UCSD-AML1 (cell line): ENCODE results near the gene RGS19.
"Not testable (repeated sequence)": the region's sequence is repeated elsewhere in the genome, so short reads cannot be mapped to it uniquely, and the experiment has no call there.

Experiments used
- DNase-seq: peaks from one replicate; lab custom pipeline; 2025; ENCODE audit not compliant: unreplicated experiment; lab: John Stamatoyannopoulos, UW

Gene RGS19

GRCh38 chr20:64095927-64096326, 16.6 kb upstream of the RGS19 start:
- no peak for DNase-seq

GRCh38 chr20:64095455-64095854, 16.1 kb upstream of the RGS19 start:
- no peak for DNase-seq

DNA sequence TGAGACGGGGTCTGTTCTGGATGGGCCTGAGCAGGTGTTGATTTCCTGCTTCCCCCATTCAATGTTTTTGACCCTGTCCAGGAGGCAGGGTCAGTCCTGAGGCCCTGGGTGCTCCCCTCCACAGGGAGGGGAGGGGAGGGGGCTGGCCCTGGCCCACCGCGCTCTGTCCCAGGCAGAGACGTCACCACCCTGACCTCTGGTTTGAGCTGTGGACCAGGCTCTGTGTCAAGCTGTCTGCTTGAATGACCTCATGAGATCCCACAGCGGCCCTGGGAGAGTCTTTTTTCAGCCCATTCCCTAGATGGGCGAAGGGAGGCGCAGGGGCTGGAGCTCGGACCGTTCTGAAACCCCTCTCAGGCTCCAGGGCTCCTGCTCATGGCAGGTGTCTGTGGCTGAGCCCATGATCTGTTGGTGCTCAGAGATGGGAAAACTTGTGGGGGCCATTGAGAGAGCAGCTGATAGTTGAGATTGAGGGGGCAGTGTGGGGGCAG, 13.7 kb upstream of the RGS19 start:
- no peak for DNase-seq

DNA sequence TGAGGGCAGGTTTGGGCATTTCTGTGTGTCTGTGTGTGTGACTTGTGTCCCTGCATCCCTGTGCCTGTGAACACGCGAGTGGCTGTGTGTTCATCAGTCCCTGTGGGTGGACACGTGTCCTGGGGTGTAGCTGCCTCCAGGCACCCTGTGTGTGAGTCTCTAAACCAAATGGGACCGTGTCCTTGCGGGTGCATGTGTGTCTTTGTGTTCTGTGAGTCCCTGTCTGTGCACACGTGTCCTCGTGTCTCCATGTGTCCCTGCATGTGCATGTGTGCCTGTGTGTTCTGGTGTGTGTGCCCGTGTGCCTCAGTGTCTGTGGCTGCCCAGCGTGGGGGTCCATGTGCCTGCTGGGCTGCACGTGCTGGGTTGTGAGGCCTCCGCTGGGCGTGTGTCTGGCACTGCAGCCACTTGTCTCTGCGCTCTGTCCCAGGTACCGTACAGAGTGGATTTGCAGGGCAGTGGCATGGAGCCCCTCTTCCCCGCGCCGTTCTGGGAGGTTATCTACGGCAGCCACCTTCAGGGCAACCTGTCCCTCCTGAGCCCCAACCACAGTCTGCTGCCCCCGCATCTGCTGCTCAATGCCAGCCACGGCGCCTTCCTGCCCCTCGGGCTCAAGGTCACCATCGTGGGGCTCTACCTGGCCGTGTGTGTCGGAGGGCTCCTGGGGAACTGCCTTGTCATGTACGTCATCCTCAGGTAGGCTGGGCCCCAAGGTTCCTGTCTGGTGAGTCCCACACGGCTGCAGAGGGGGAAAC, 13.1 kb upstream of the RGS19 start:
- DNase-seq = no peak

GRCh38 chr20:64091770-64092169, 12.5 kb upstream of the RGS19 start:
- no peak for DNase-seq

- DNase-seq = no peak
These were observed 12.0 kb upstream of the RGS19 start for GRCh38 chr20:64091340-64091739.

GRCh38 chr20:64090165-64090564, 10.8 kb upstream of the RGS19 start:
- no peak for DNase-seq

DNA sequence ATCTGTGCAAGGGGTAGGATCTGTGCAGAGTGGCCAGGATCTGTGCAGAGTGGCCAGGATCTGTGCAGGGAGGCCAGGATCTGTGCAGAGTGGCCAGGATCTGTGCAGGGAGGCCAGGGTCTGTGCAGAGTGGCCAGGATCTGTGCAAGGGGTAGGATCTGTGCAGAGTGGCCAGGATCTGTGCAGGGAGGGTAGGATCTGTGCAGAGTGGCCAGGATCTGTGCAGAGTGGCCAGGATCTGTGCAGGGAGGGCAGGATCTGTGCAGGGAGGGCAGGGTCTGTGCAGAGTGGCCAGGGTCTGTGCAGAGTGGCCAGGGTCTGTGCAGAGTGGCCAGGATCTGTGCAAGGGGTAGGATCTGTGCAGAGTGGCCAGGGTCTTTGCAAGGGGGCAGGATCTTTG, 9.3 kb upstream of the RGS19 start:
- not testable (repeated sequence) for DNase-seq

DNA sequence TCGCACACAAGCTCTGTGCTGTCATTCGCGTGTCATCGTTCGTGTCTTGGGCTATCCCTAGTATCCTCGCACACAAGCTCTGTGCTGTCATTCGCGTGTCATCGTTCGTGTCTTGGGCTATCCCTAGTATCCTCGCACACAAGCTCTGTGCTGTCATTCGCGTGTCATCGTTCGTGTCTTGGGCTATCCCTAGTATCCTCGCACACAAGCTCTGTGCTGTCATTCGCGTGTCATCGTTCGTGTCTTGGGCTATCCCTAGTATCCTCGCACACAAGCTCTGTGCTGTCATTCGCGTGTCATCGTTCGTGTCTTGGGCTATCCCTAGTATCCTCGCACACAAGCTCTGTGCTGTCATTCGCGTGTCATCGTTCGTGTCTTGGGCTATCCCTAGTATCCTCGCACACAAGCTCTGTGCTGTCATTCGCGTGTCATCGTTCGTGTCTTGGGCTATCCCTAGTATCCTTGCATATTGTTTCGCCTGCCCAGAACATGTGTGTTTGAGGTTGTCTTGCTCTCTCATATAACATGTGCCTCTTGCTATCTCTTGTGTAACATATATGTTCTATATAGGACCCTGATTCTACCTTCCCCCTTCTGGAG, 8.0 kb upstream of the RGS19 start:
- DNase-seq = not testable (repeated sequence)

GRCh38 chr20:64086801-64087200, 7.5 kb upstream of the RGS19 start:
- DNase-seq = no peak

GRCh38 chr20:64084685-64085152, 5.4 kb upstream of the RGS19 start:
- DNase-seq = no peak

GRCh38 chr20:64083804-64084684, 4.7 kb upstream of the RGS19 start, which contains the start of gene LKAAEAR1:
LKAAEAR1 (minus strand) TSS chr20:64084398; CDS start chr20:64084219, 179 bp downstream.
- no peak for DNase-seq

- peak; percentile 88 for DNase-seq
These were observed 4.1 kb upstream of the RGS19 start for GRCh38 chr20:64083378-64083803.

GRCh38 chr20:64082820-64083377, 3.6 kb upstream of the RGS19 start:
- peak; percentile 56 for DNase-seq

DNA sequence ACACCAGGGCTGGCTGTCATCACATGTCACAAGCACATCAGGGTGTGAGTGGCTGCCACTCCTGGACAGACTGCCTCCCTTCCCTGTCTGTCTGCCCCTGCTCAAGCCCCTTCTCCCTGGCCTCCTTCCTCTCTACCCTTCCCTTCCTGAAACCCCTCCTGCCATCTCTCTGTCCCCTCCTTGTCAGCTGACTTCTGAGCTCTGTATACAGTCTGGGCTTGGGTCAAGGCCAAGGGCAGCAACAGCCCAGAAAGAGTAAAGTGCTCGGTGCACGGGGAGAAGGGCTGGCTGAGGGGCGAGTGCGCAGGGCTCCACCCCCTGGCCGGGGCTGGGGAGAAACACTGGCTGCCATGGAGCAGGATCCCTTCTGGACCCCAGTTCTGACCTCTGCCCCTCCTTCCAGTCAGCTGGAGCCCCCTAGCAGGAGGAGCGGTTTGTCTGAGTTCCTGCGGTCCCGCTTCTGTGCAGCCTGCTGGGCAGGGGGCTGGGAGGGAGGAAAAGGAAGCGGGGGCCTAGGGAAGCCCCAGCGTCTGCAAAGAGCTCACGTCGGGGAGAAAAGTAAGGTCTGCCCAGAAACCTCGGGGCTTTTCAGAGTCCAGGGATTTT, 2.9 kb upstream of the RGS19 start:
- peak; percentile 70 for DNase-seq

GRCh38 chr20:64081624-64081964, 2.3 kb upstream of the RGS19 start:
- no peak for DNase-seq

GRCh38 chr20:64080813-64081623, 1.7 kb upstream of the RGS19 start:
- DNase-seq = no peak

DNA sequence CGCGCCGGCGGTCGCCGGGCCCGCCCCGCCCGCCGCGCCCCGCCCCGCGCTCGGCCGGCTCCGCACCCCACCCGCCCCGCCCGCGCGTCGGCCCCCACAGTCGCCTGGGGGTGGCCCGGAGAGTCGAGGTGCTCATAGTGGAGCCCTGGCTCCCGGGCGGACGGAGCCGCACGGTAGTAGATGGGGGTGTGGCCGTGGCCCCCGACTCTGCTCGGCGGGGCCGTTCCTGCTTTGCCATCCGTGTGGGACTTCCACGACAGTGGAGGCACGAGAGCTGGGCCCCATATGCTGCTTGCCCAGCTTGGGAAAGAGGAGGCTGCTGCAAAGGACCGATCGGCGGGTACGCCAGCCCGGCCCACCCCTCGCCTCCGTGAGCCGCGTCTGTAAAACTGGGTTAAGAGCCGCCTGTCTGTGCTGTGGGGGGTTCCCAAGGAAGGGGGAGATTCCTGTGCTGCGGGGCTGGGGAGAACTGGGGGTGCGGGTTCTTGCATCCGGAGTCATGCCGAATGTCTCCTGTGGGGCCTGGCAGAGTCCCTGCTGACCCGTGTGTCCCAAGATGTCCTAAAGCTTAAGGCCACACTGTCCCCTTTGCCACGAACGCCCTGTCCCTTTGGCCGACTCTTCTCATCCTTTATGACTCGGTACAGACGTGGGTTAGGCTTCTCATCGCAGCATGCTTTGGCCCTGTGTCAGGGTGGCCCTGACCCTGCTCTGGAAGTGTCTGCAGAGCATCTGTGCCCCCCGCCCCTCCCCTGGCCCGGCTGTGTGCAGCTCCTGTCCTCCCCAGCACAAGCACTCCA, 895 bp upstream of the RGS19 start, which contains the start of gene OPRL1:
TSS of gene OPRL1 (plus strand) at position 70 of the 800 bp plus-strand sequence. CDS start 12,639 bp downstream, outside the sequence.
- DNase-seq = no peak

DNA sequence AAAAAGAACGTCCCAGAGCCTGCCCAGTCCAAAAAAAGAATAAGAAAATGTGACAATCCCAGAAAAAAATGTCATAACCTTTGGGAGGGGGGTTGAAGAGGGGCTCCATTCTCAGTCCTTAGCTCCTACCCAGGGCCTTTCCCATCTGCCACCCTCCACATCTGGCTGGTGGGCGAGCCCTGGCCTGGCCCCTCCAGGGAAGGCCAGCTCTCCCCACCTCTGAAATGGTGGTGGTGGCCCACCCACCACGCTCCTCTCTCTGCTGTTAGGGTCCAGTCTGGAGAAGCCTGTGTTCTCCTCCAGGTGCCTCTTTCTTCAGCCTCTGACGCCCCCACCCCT, 415 bp downstream of the RGS19 start:
- DNase-seq = no peak
